GM12872 (cell line): ENCODE results near the gene KRTAP12-4.

Experiments
- CTCF ChIP-seq: IDR thresholded peaks from 3 replicates; pipeline ENCODE4 v1.5.1; 2011; ENCODE audit warnings: low read depth, mild to moderate bottlenecking, low read length, moderate library complexity; ENCODE audit not compliant: insufficient read depth

KRTAP12-4 gene

GRCh38 chr21:44654576-44655175 is at the start of gene KRTAP12-4:
TSS of gene KRTAP12-4 (minus strand) at chr21:44654659. CDS start at chr21:44654614, 45 bp downstream.
- no peak for TF ChIP-seq CTCF

- no peak for TF ChIP-seq CTCF
These were observed 49.5 kb upstream of the KRTAP12-4 start for GRCh38 chr21:44703731-44704635.

GRCh38 chr21:44702973-44703730 is 48.7 kb upstream of the KRTAP12-4 start:
- TF ChIP-seq CTCF = no peak

GRCh38 chr21:44702111-44702972 is 47.9 kb upstream of the KRTAP12-4 start:
- no peak for TF ChIP-seq CTCF

- TF ChIP-seq CTCF = no peak
These were observed 47.1 kb upstream of the KRTAP12-4 start for GRCh38 chr21:44701541-44701940.

GRCh38 chr21:44701023-44701400 is 46.6 kb upstream of the KRTAP12-4 start:
- no peak for TF ChIP-seq CTCF
